GM21723 (cell line): ENCODE measurements around the gene CDPF1.
"Not testable (repeated sequence)": the region's sequence is repeated elsewhere in the genome, so short reads cannot be mapped to it uniquely, and the experiment has no call there.

Experiments
- ATAC-seq: cut with Tn5 transposase; IDR thresholded peaks from one replicate; pipeline ENCODE4 v1.9.1; 2021; ENCODE audit warnings: mild to moderate bottlenecking, moderate library complexity; ENCODE audit not compliant: unreplicated experiment

Gene CDPF1

DNA sequence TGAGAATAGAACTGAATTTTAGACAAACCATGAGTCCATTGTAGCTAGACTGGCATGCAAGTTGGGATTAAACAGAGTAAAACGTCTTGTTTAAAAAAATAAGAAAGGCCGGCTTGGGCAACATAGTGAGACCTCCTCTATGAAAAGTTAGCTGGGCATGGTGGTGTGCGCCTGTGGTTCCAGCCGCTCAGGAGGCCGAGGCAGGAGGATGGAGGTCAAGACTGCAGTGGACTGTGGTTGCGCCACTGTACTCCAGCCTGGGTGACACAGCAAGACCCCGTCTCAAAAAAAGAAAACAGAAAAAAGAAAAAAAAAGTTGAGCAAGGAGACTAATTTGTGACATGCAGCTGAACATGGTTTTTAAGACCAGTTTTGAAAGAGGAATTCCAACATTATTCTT, 23.5 kb downstream of the CDPF1 start:
- ATAC-seq = no peak

DNA sequence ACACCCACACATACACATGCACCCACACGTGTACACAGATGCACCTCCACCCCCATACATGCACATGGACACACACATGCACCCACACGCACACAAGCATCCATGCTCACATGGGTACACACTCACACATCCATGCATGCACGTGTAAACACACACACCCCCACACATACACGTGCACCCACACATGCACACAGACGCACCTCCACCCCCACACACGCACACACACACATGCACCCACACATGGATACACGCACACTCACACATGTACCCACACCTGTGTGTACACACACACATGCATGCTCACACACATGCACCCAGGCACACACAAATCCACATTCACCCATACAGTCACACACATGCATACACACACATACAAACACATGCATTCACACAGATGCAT, 24.5 kb downstream of the CDPF1 start:
- no peak for ATAC-seq

DNA sequence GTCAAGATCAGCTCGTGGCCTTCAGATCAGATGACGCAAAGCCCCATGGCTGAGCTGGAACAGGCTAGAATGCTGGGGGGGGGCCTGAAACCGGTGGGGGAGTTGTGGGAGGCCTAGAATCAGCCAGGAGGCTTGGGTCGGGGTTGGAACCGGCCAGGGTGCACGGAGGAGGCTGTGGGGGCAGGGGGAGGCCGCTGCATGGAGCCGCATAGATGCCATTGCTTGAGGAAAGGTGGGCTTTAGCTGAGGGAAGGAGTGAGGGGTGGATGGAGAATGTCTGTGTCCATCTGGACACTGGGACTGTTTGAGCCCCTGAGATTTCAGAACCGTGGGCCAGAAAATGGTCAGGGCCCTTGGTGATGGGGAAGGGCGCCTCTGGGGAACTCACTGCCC, 25.2 kb downstream of the CDPF1 start:
- no peak for ATAC-seq

DNA sequence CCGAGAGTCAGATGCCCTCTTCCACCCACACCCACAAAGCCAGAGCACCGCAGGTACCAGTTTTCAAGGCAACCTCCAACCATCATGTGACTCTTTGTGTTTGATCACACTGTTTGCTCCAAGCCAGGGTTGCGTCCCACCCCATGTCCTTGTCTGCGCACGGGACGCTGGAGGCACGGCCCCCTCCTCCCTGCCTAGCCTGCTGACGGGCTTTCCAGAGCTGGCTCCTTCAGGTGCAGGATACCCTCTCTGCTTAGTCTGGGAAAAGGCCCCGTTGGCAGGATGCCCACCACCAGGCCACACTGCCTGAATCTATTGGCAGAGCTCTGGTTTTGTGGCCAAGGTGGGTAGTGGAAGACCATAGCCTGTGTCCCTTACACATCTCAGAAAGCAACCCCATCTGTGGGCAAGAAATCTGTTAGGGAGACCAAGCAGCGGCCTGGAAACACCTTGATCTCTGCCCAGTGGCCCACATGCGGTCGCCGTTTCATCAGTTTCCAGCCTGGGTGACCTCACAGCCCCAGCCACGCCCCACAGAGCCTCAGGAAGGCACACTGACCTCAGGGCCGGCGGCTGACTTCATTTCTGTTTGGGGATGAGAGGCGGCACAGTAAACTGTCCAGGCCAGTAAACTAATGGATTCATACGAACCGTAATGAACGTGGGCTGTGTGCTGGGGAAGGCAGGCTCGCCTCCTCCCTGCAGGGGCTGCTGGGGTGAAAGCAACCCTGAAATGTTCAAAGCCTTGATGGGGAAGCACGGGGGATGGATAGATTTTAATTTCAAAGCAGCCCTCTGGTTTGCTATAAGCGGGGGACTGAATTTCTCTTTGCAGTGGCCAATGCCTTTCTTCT, 25.8 kb downstream of the CDPF1 start:
- no peak for ATAC-seq

DNA sequence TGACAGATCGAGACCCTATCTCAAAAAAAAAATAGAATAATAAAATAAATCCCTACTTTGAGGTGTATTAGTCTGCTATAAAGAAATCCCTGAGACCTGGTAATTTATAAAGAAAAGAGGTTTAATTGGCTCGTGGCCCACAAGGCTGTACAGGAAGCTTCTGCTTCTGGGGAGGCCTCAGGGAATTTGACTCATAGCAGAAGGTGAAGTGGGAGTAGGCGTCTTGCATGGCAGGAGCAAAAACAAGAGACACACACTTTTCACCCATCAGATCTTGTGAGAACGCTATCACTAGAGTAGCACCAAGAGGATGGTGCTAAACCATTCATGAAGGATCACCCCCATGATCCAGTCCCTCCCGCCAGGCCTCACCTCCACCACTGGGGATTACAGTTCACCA, 29.2 kb downstream of the CDPF1 start:
- no peak for ATAC-seq

DNA sequence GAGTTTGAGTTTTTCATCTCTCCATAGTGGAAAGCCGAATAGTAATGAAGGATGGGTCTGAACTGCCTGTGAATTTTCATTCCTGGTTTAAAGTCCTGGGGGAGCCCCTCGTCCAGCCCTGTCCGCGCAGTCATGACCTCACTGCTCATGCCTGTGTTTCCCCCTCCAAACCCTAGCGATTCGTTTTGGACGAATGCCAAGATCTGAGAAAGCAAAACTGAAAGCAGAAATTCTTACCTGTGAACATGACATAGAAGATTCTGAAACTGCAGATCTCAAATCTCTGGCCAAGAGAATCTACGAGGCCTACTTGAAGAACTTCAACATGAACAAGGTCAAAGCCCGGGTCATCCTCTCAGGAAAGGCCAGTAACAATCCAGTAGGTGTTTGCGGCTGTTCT, 30.5 kb downstream of the CDPF1 start:
- no peak for ATAC-seq

DNA sequence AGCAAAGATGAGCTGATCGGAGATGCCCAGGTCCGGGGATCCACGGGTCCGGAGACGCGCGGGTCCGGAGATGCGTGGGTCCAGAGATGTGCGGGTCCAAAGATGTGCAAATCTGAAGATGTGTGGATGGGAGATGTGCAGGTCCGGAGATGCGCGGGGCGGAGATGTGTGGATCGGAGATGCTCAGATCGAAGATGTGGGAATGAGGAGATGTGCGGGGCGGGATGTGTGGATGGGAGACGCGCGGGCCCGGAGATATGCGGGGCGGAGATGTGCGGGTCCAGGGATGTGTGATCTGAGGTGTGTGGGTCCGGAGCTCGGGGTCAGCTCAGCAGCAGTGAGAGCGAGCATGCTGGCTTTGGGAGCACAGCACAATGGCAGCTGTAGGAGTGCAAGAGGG, 35.5 kb downstream of the CDPF1 start:
- ATAC-seq = no peak

DNA sequence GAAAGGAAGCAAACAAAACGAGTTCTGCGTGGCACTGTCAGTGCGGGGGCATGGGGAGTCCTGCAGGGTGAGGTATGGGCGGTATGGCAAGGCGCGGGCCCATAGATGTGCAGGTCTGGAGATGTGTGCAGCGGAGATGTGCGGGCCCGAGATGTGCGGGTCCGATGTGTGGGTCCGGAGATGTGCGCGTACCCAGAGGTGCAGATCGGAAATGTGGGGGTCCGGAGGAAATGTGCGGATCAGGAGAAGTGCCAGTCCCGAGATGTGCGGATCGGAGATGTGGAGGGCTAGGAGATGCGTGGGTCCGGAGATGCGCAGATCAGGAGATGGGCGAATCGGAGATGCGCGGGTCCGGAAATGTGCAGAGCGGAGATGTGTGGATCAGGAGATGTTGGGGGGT, 35.9 kb downstream of the CDPF1 start:
- ATAC-seq = no peak

- ATAC-seq = no peak
These were observed 37.0 kb downstream of the CDPF1 start for GRCh38 chr22:46213052-46213451.

DNA sequence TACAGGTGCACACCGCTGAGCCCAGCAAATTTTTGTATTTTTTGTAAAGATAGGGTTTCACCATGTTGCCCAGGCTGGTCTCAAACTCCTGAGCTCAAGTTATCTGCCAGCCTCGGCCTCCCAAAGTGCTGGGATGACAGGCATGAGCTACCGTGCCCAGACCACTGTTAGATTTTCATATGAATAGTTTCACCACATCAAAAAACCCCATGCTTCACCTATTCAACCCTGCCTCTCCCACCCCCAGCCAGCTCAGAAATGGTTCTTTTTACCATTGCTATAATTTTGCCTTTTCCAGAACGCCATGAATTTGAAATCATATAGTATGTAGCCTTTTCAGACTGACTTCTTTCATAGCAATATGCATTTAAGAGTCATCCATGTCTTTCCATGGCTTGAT, 37.9 kb downstream of the CDPF1 start:
- ATAC-seq = no peak

- no peak for ATAC-seq
These were observed 40.8 kb downstream of the CDPF1 start for GRCh38 chr22:46209262-46209661.

- no peak for ATAC-seq
These were observed 46.5 kb downstream of the CDPF1 start for GRCh38 chr22:46203601-46203980.

GRCh38 chr22:46202897-46203600, 47.0 kb downstream of the CDPF1 start:
- no peak for ATAC-seq

GRCh38 chr22:46201059-46201757, 48.9 kb downstream of the CDPF1 start:
- no peak for ATAC-seq

GRCh38 chr22:46198806-46199205, 51.3 kb downstream of the CDPF1 start:
- ATAC-seq = not testable (repeated sequence)

- no peak for ATAC-seq
These were observed 51.8 kb downstream of the CDPF1 start for GRCh38 chr22:46198274-46198673.

- ATAC-seq = no peak
These were observed 53.8 kb downstream of the CDPF1 start for GRCh38 chr22:46196278-46196677.

DNA sequence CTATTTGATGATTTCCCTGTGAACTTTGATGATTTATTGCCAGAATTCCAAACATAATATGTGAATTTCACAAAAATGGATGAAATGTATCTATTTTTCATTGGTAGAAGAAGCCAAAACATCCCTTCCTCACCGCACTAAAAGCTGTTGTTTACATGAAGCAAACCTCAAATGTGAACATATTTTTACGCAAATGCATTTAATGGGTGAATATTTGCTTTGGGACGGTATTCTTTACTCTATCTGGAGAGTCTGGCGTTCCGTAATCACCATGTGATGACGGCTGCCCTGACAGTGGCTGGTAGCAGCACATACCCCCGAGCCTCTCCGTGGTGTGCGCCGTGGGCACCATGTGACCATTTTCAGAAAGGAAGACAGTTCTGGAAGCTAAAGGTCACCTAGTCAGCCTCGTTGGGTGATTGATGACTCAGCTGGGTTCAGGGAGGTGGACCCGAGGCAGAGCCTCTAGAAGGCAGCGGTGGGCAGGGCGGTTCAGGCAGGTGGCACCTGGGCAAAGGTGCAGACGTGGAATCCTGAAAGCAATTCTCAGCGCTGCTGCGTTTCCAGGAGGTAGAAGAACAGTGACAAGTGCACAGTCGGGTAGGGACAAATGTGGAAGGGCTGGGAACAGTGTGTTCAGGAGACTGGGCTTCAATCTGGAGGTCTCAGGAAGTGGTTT, 54.5 kb downstream of the CDPF1 start:
- no peak for ATAC-seq
